PC-9 (cell line): ENCODE results near the gene SGK1. TPM values are rescaled to one million over a fixed set of nuclear protein-coding genes. Genes with fewer than 3 reads are reported as not detected.

Experiments used
- BruUV-seq: library from RNA; stranded (reverse); fragments of 400-500 nt; replicated peaks from 2 replicates; lab custom pipeline; 2021; lab: Mats Ljungman, UMichigan
- CTCF ChIA-PET: fragments of 300-600 bp; sonication (Branson Sonifier 250); formaldehyde crosslinking; loops from one replicate; lab custom pipeline; 2022; ENCODE audit warnings: antibody characterized with exemption; lab: Charles Lee
- POLR2A ChIA-PET: fragments of 300-600 bp; sonication (Branson Sonifier 250); formaldehyde crosslinking; loops from one replicate; lab custom pipeline; 2022; ENCODE audit warnings: antibody characterized with exemption; ENCODE audit not compliant: unreplicated experiment; lab: Charles Lee
- DNase-seq, 2 experiments: peaks; one replicate each; pipeline versions ENCODE4 v3.0.0 to v3.0.0-alpha.2; 2015 to 2022; ENCODE audit warnings: mixed read lengths in 1 of 2
- H2AFZ ChIP-seq: fragments of 200-600 bp; sonication (generic); 2 replicates; pipeline ENCODE4 v1.8.1; 2017; ENCODE audit warnings: antibody characterized with exemption
- H3F3A ChIP-seq: fragments of 200-600 bp; sonication (generic); 2 replicates; pipeline ENCODE4 v1.8.1; 2017; ENCODE audit warnings: antibody characterized with exemption, mild to moderate bottlenecking, low read depth; ENCODE audit not compliant: insufficient read depth
- H3K27ac ChIP-seq: fragments of 200-600 bp; sonication (generic); 2 replicates; pipeline ENCODE4 v1.6.1; 2016; ENCODE audit warnings: mixed run types
- H3K27me3 ChIP-seq: fragments of 200-600 bp; sonication (generic); 2 replicates; pipeline ENCODE4 v1.6.1; 2016; ENCODE audit warnings: low read depth, mixed run types; ENCODE audit not compliant: insufficient read depth
- H3K36me3 ChIP-seq: fragments of 200-600 bp; sonication (generic); 2 replicates; pipeline ENCODE4 v1.6.1; 2016; ENCODE audit warnings: low read depth, mixed run types
- H3K4me1 ChIP-seq: fragments of 200-600 bp; sonication (generic); replicated peaks from 2 replicates; pipeline ENCODE4 v1.6.1; 2016; ENCODE audit warnings: mixed run types; ENCODE audit not compliant: insufficient read depth
- H3K4me2 ChIP-seq: fragments of 200-600 bp; sonication (generic); 2 replicates; pipeline ENCODE4 v1.6.1; 2017; ENCODE audit warnings: mixed run types
- H3K4me3 ChIP-seq: fragments of 200-600 bp; sonication (generic); 2 replicates; pipeline ENCODE4 v1.6.1; 2016; ENCODE audit warnings: mixed run types
- H3K79me2 ChIP-seq: fragments of 200-600 bp; sonication (generic); 2 replicates; pipeline ENCODE4 v1.6.1; 2017; ENCODE audit warnings: low read depth, mixed run types
- H3K9me2 ChIP-seq: fragments of 200-600 bp; sonication (generic); 2 replicates; pipeline ENCODE4 v1.8.1; 2017; ENCODE audit warnings: mild to moderate bottlenecking; ENCODE audit not compliant: insufficient read depth
- H3K9me3 ChIP-seq: fragments of 200-600 bp; sonication (generic); 2 replicates; pipeline ENCODE4 v1.8.1; 2016; ENCODE audit warnings: low read depth; ENCODE audit not compliant: insufficient read depth
- H4K20me1 ChIP-seq: fragments of 200-600 bp; sonication (generic); 2 replicates; pipeline ENCODE4 v1.8.1; 2017; ENCODE audit not compliant: insufficient read depth
- EZH2 ChIP-seq: fragments of 200-600 bp; sonication (generic); IDR thresholded peaks from 2 replicates; pipeline ENCODE4 v1.8.0; 2017; ENCODE audit warnings: antibody characterized with exemption, low read depth
- intact Hi-C: fragments of 100-400 bp; cut with micrococcal nuclease; formaldehyde crosslinking; loops from one replicate; pipeline ENCODE4 v1.10.0; 2022; ENCODE audit not compliant: unreplicated experiment
- total RNA-seq: library from RNA; stranded (reverse); gene quantifications from 2 replicates; pipeline ENCODE4 v1.2.3, GENCODE V29; 2021
- TF ChIP-seq, protein P1 (sequence below): fragments of 200-600 bp; sonication (generic); conservative IDR thresholded peaks from 2 replicates; pipeline ENCODE4 v1.6.1; 2017; ENCODE audit warnings: mixed run types, antibody characterized with exemption, mild to moderate bottlenecking, moderate library complexity

Gene SGK1
- total RNA-seq, 1 experiment from 2014 or later: 11.3 TPM

DNA sequence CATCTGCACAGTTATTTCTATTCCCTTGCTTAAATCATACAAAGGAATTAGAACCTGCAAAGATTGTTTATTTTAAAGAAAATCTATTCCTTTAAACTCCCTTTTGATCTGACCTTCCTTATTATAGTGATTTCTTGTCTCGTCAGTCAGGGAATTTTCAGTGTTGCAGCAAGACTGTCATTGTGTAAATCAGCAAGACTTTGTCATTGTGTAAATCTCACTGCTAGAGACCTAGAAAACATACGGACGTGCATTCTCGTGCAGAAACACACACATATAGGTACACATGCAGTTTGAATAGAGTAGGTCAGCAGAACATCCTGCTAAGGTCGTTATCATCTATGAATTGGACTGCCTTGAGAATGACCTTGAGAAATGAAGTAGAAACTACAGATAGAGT is 6.2 kb upstream of the SGK1 start:
- Histone ChIP-seq H3K9me3 (no peaks in the 10 kb centered on the region), H3K4me3 (no peak overlapping the region), H3K27me3 (no peaks in the 10 kb centered on the region), H3K4me1 (no peaks in the 10 kb centered on the region), H3K27ac (no peak overlapping the region), H4K20me1 (no peaks in the 10 kb centered on the region), H3K79me2 (no peaks in the 10 kb centered on the region), H2AFZ (no peak overlapping the region), H3K4me2 (no peak overlapping the region), H3K9me2 (no peaks in the 10 kb centered on the region), H3F3A (no peaks in the 10 kb centered on the region), H3K36me3 (no peaks in the 10 kb centered on the region)
- DNase-seq: no peak
- CTCF ChIA-PET: no interaction called here
- BruUV-seq: no TSS peak
- intact Hi-C loops: no loop called here
- no peak for TF ChIP-seq EZH2
- TF ChIP-seq, protein P1, sequence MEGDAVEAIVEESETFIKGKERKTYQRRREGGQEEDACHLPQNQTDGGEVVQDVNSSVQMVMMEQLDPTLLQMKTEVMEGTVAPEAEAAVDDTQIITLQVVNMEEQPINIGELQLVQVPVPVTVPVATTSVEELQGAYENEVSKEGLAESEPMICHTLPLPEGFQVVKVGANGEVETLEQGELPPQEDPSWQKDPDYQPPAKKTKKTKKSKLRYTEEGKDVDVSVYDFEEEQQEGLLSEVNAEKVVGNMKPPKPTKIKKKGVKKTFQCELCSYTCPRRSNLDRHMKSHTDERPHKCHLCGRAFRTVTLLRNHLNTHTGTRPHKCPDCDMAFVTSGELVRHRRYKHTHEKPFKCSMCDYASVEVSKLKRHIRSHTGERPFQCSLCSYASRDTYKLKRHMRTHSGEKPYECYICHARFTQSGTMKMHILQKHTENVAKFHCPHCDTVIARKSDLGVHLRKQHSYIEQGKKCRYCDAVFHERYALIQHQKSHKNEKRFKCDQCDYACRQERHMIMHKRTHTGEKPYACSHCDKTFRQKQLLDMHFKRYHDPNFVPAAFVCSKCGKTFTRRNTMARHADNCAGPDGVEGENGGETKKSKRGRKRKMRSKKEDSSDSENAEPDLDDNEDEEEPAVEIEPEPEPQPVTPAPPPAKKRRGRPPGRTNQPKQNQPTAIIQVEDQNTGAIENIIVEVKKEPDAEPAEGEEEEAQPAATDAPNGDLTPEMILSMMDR: no peak
- POLR2A ChIA-PET: interaction anchor here (0.6 kb wide), 2 partner anchors 99 to 529 kb away, joined by 3 read pairs; no protein-coding TSS in a partner anchor

DNA sequence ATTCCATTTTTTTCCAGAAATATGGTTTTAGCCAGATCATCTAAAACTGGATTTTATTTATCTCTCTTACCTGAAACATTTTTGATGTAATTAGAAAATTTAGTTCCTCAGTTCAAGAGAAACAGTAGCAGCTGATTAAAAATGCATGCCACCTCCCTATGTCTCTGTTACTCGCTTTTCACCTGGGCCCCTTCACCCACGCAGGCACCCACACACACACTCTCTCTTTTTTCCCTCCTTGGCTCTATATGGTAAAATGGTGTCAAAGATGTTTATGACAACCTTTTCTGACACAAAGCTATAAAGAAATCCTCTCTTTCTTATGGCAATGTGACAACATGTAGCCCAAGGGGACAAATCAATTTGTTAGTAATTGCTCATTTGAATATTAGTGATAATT is 5.8 kb upstream of the SGK1 start:
- no peak overlapping the region for H2AFZ ChIP-seq
- no peak overlapping the region for H3K4me3 ChIP-seq
- no peaks in the 10 kb centered on the region for H3K36me3 ChIP-seq
- H3K4me1 ChIP-seq: no peaks in the 10 kb centered on the region
- no peak for DNase-seq
- no peaks in the 10 kb centered on the region for H3F3A ChIP-seq
- no peaks in the 10 kb centered on the region for H3K79me2 ChIP-seq
- no peaks in the 10 kb centered on the region for H4K20me1 ChIP-seq
- H3K9me3 ChIP-seq: no peaks in the 10 kb centered on the region
- intact Hi-C loops: no loop called here
- CTCF ChIA-PET: no interaction called here
- H3K27ac ChIP-seq: no peak overlapping the region
- H3K27me3 ChIP-seq: no peaks in the 10 kb centered on the region
- no peak for TF ChIP-seq EZH2
- TF ChIP-seq, protein P1: no peak
- H3K4me2 ChIP-seq: no peak overlapping the region
- no peaks in the 10 kb centered on the region for H3K9me2 ChIP-seq
- BruUV-seq: no TSS peak
- POLR2A ChIA-PET: interaction anchor here (0.6 kb wide), 2 partner anchors 100 to 529 kb away, joined by 3 read pairs; no protein-coding TSS in a partner anchor

DNA sequence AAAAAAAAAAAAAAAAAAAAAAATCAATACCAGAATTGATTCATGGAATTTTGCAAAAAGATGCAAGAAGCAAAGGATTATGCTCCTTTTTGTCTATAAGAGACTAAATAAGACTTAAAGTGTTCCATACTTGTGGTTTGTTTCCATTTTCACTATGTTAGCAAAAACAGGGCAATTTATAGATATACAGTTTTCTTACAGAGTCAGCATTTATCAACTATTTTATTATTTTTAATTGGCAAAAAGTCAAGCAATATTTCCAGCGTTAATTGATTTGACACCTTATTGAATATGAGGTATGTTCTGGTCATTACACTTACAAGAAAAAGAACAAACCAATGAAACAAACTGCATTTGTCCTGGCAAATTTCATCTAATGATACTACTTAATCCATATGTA is 5.4 kb upstream of the SGK1 start:
- intact Hi-C loops: no loop called here
- ChIA-PET CTCF (no interaction called here), POLR2A (no interaction called here)
- H3K9me3 ChIP-seq: no peaks in the 10 kb centered on the region
- no TSS peak for BruUV-seq
- no peaks in the 10 kb centered on the region for H3K36me3 ChIP-seq
- H3K4me2 ChIP-seq: no peak overlapping the region
- H3K4me3 ChIP-seq: no peak overlapping the region
- H3K9me2 ChIP-seq: no peaks in the 10 kb centered on the region
- no peak for DNase-seq
- H3K79me2 ChIP-seq: no peaks in the 10 kb centered on the region
- H3K4me1 ChIP-seq: no peaks in the 10 kb centered on the region
- H3K27ac ChIP-seq: no peak overlapping the region
- H4K20me1 ChIP-seq: no peaks in the 10 kb centered on the region
- no peaks in the 10 kb centered on the region for H3F3A ChIP-seq
- no peak for TF ChIP-seq EZH2
- TF ChIP-seq, protein P1: no peak
- H3K27me3 ChIP-seq: no peaks in the 10 kb centered on the region
- no peak overlapping the region for H2AFZ ChIP-seq
